Uterus (tissue), 4 donors: ENCODE data around the gene HOXD8. TPM values are rescaled to one million over a fixed set of nuclear protein-coding genes. Genes with fewer than 3 reads are reported as not detected.

Experiments
- DNase-seq, 2 donors: peaks; one replicate each; pipeline ENCODE4 v3.0.0-alpha.2; 2019 to 2020
- H3K27ac ChIP-seq, 2 donors: fragments of 200-600 bp; sonication (generic); 1 replicate in 1 of 2; 2 replicates in 1 of 2; pipeline ENCODE4 v1.5.1; 2016 to 2018
- H3K27me3 ChIP-seq, 2 donors: fragments of 200-600 bp; sonication (generic); one replicate each; pipeline ENCODE4 v1.5.1; 2018 to 2019; ENCODE audit warnings: control low read depth in 1 of 2
- H3K36me3 ChIP-seq, 2 donors: fragments of 200-600 bp; sonication (generic); one replicate each; pipeline ENCODE4 v1.5.1; 2019; ENCODE audit warnings: control low read depth in 1 of 2
- H3K4me1 ChIP-seq, 2 donors: fragments of 200-600 bp; sonication (generic); one replicate each; pipeline ENCODE4 v1.5.1; 2018 to 2019; ENCODE audit warnings: control low read depth in 1 of 2
- H3K4me3 ChIP-seq, 2 donors: fragments of 200-600 bp; sonication (generic); 1 replicate in 1 of 2; 2 replicates in 1 of 2; pipeline ENCODE4 v1.5.1; 2018 to 2019; ENCODE audit warnings: mild to moderate bottlenecking in 1 of 2
- H3K9me3 ChIP-seq, 2 donors: fragments of 200-600 bp; sonication (generic); one replicate each; pipeline ENCODE4 v1.5.1; 2019; ENCODE audit warnings: control low read depth in 1 of 2
- CTCF ChIP-seq, 4 experiments: fragments of 200-600 bp in 2 of 4; fragments of 450-650 bp in 2 of 4; sonication (generic) in 2 of 4; IDR thresholded peaks; one replicate each; pipeline ENCODE4 v1.5.1; 2016 to 2019; ENCODE audit warnings: antibody characterized with exemption in 4 of 4, mild to moderate bottlenecking in 2 of 4, moderate library complexity in 1 of 4
- POLR2A ChIP-seq, 2 donors: fragments of 450-650 bp; IDR thresholded peaks; one replicate each; pipeline ENCODE4 v1.6.1; 2016; ENCODE audit warnings: antibody characterized with exemption in 2 of 2, mild to moderate bottlenecking in 1 of 2, moderate library complexity in 1 of 2
- intact Hi-C: fragments of 100-400 bp; cut with DNase I; formaldehyde crosslinking; loops from one replicate; pipeline ENCODE4 v1.15.1; 2023; ENCODE audit warnings: low total_unique reads
- total RNA-seq, 4 donors: library from RNA; depleted of rRNA in 3 of 4; stranded (reverse); fragments of >200 nt in 3 of 4; gene quantifications; one replicate each; pipeline versions ENCODE4 v1.1.0 to v1.2.4, GENCODE V29; 2014 to 2023
- donor health status: DM: yes; HTN: yes; CAD: no.

The HOXD8 gene
- total RNA-seq, 4 donors from 2014 or later: 25.8 to 75.6 (median 48.0) TPM

GRCh38 chr2:176151442-176152287 lies 22.2 kb downstream of the HOXD8 start, which contains the start of gene HOXD4:
TSS of gene HOXD4 (plus strand) at chr2:176151550. CDS start at chr2:176151634, 84 bp downstream.
- Histone ChIP-seq H3K36me3 (no peaks in the 10 kb centered on the region), H3K27ac (peak within 1 kb of the TSS; percentile 75 to 83), H3K9me3 (no peaks in the 10 kb centered on the region), H3K4me3 (peak within 1 kb of the TSS; percentile 16 to 36), H3K27me3 (no peaks in the 10 kb centered on the region), H3K4me1 (peaks cover 0 to 12% of the 10 kb centered on the region in 2 donors)
- intact Hi-C loops: no loop called here
- TF ChIP-seq CTCF (IDR thresholded peaks at IDR 0.05) (no peak), POLR2A (IDR thresholded peaks at IDR 0.05) (no peak)
- DNase-seq: no peak

GRCh38 chr2:176152350-176153181 lies 23.1 kb downstream of the HOXD8 start:
- H3K4me3 ChIP-seq: peak overlapping the region; percentile 16 to 36
- no peak for DNase-seq

GRCh38 chr2:176154576-176155252 lies 25.2 kb downstream of the HOXD8 start:
- Histone ChIP-seq H3K27me3 (no peaks in the 10 kb centered on the region), H3K4me3 (no peak overlapping the region), H3K4me1 (no peaks in the 10 kb centered on the region), H3K36me3 (no peaks in the 10 kb centered on the region), H3K9me3 (no peaks in the 10 kb centered on the region), H3K27ac (peak overlapping the region in 1 of 2 donors; percentile 83)
- intact Hi-C loops: no loop called here
- no peak for TF ChIP-seq CTCF (IDR thresholded peaks at IDR 0.05)
- no peak for DNase-seq

More at GRCh38 chr2:176152350-176153181, 23.1 kb downstream of the HOXD8 start:
- H3K9me3 ChIP-seq: no peaks in the 10 kb centered on the region
- no peak for TF ChIP-seq POLR2A (IDR thresholded peaks at IDR 0.05)
- no peak for TF ChIP-seq CTCF (IDR thresholded peaks at IDR 0.05)
- peaks cover 0 to 12% of the 10 kb centered on the region in 2 donors for H3K4me1 ChIP-seq
- peak overlapping the region; percentile 75 to 83 for H3K27ac ChIP-seq
- no peaks in the 10 kb centered on the region for H3K36me3 ChIP-seq
- intact Hi-C loops: no loop called here
- H3K27me3 ChIP-seq: no peaks in the 10 kb centered on the region

GRCh38 chr2:176155356-176156044 lies 26.0 kb downstream of the HOXD8 start:
- H3K4me3 ChIP-seq: no peak overlapping the region
- H3K27me3 ChIP-seq: no peaks in the 10 kb centered on the region
- intact Hi-C loops: no loop called here
- H3K4me1 ChIP-seq: no peaks in the 10 kb centered on the region
- H3K27ac ChIP-seq: peak overlapping the region in 1 of 2 donors; percentile 83
- no peaks in the 10 kb centered on the region for H3K9me3 ChIP-seq
- TF ChIP-seq CTCF (IDR thresholded peaks at IDR 0.05) (no peak), POLR2A (IDR thresholded peaks at IDR 0.05) (no peak)
- no peaks in the 10 kb centered on the region for H3K36me3 ChIP-seq
- DNase-seq: no peak
